Measurements from ENCODE around the gene MYO9B. TPM values are rescaled to one million over a fixed set of nuclear protein-coding genes. Genes with fewer than 3 reads are reported as not detected.

The MYO9B gene
- polyA plus RNA-seq, 1 donor (not counting 4 experiments of a cell fraction or from before 2014, with no cell fraction given) = 14.3 TPM

GRCh38 chr19:17079710-17080439 is 4.3 kb downstream of the MYO9B start:
- peak in 2 of 3 experiments; percentile 47 to 51 for TF ChIP-seq CTCF (optimal IDR thresholded peaks at IDR 0.05 in 1 of 3, IDR thresholded peaks at IDR 0.05 in 1 of 3, conservative IDR thresholded peaks at IDR 0.05 in 1 of 3; ENCODE audit: extremely low read depth in 1 of 3, insufficient read depth in 2 of 3, low read length in 3 of 3)
- no peak for TF ChIP-seq EZH2 (IDR thresholded peaks at IDR 0.05; ENCODE audit: low read length)
- Histone ChIP-seq H3K4me2 (ENCODE audit: control insufficient read depth, extremely low read depth, insufficient read depth, low read depth, low read length) (peak overlapping the region; percentile 65), H3K4me3 (ENCODE audit: control insufficient read depth in 2 of 3, extremely low read depth in 1 of 3, insufficient read depth in 2 of 3, low read depth in 1 of 3, low read length in 3 of 3) (peak overlapping the region; percentile 16 to 33 (median 22)), H3K4me1 (ENCODE audit: control insufficient read depth, extremely low read depth, insufficient read depth, low read length) (peaks cover 35% of the 10 kb centered on the region), H3K9me1 (ENCODE audit: control insufficient read depth, extremely low read depth, insufficient read depth, low read length) (no peaks in the 10 kb centered on the region), H3K9me3 (ENCODE audit: control insufficient read depth, low read depth, low read length) (no peaks in the 10 kb centered on the region), H3K27me3 (ENCODE audit: control insufficient read depth, extremely low read depth, insufficient read depth, low read length) (no peaks in the 10 kb centered on the region), H3K27ac (ENCODE audit: control insufficient read depth, insufficient read depth, low read length) (peak overlapping the region; percentile 81), H2AFZ (ENCODE audit: control insufficient read depth, low read length) (no peak overlapping the region), H3K36me3 (ENCODE audit: control insufficient read depth in 2 of 2, extremely low read depth in 1 of 2, insufficient read depth in 2 of 2, low read length in 2 of 2) (peaks cover 4 to 5% of the 10 kb centered on the region in 2 experiments), H3K9ac (ENCODE audit: control insufficient read depth, extremely low read depth, insufficient read depth, low read length) (peak overlapping the region; percentile 69), H4K20me1 (ENCODE audit: control insufficient read depth, extremely low read depth, insufficient read depth, low read length) (peaks cover 4% of the 10 kb centered on the region), H3K79me2 (ENCODE audit: control insufficient read depth, insufficient read depth, low read length) (peaks cover 86% of the 10 kb centered on the region)
- DNase-seq (ENCODE audit: low read depth, low spot score) = peak; percentile 81
- dilution Hi-C loops (cut with MboI; ENCODE audit: extremely low pct_ligation_motif_present, low sequenced_read_pairs) = no loop called here
- FAIRE-seq = peak; percentile 84

GRCh38 chr19:17080440-17080801 is 4.8 kb downstream of the MYO9B start:
- FAIRE-seq (no peak), DNase-seq (ENCODE audit: low read depth, low spot score) (no peak)
- Histone ChIP-seq H2AFZ (ENCODE audit: control insufficient read depth, low read length) (no peak overlapping the region), H3K9ac (ENCODE audit: control insufficient read depth, extremely low read depth, insufficient read depth, low read length) (no peak overlapping the region), H4K20me1 (ENCODE audit: control insufficient read depth, extremely low read depth, insufficient read depth, low read length) (peaks cover 4% of the 10 kb centered on the region), H3K9me3 (ENCODE audit: control insufficient read depth, low read depth, low read length) (no peaks in the 10 kb centered on the region), H3K27ac (ENCODE audit: control insufficient read depth, insufficient read depth, low read length) (peak overlapping the region; percentile 46), H3K9me1 (ENCODE audit: control insufficient read depth, extremely low read depth, insufficient read depth, low read length) (no peaks in the 10 kb centered on the region), H3K27me3 (ENCODE audit: control insufficient read depth, extremely low read depth, insufficient read depth, low read length) (no peaks in the 10 kb centered on the region), H3K36me3 (ENCODE audit: control insufficient read depth in 2 of 2, extremely low read depth in 1 of 2, insufficient read depth in 2 of 2, low read length in 2 of 2) (peaks cover 4 to 7% of the 10 kb centered on the region in 2 experiments), H3K4me2 (ENCODE audit: control insufficient read depth, extremely low read depth, insufficient read depth, low read depth, low read length) (no peak overlapping the region), H3K4me3 (ENCODE audit: control insufficient read depth in 2 of 3, extremely low read depth in 1 of 3, insufficient read depth in 2 of 3, low read depth in 1 of 3, low read length in 3 of 3) (no peak overlapping the region), H3K79me2 (ENCODE audit: control insufficient read depth, insufficient read depth, low read length) (peaks cover 88% of the 10 kb centered on the region), H3K4me1 (ENCODE audit: control insufficient read depth, extremely low read depth, insufficient read depth, low read length) (peaks cover 35% of the 10 kb centered on the region)
- no peak for TF ChIP-seq CTCF (optimal IDR thresholded peaks at IDR 0.05 in 1 of 3, IDR thresholded peaks at IDR 0.05 in 1 of 3, conservative IDR thresholded peaks at IDR 0.05 in 1 of 3; ENCODE audit: extremely low read depth in 1 of 3, insufficient read depth in 2 of 3, low read length in 3 of 3)
- TF ChIP-seq EZH2 (IDR thresholded peaks at IDR 0.05; ENCODE audit: low read length) = no peak
- dilution Hi-C loops (cut with MboI; ENCODE audit: extremely low pct_ligation_motif_present, low sequenced_read_pairs) = no loop called here
